Eye (tissue), 1 donor: ENCODE measurements around the gene SEMA6D.

Experiments
- DNase-seq: peaks from one replicate; pipeline ENCODE4 v3.0.0-alpha.2; 2015

SEMA6D gene

DNA sequence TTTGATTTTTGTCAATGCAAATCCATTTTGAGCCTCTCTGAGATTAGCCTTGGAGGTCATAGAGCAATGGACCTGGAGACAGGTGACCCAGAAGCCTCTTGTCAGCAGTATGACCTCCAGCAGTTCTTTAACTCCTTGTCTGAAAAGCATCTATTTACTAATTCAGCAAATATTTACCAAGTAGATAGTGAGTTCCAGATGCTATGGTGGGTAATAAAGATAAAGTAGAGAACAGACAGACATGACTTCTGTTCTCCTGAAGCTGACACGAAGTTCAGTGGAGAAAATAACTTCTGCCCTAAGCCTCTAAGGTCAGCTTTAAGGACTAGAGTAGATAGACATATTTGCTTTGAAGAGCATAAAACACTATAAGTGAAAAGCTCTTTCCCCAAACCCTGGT, 26.6 kb downstream of the SEMA6D start:
- DNase-seq: no peak

DNA sequence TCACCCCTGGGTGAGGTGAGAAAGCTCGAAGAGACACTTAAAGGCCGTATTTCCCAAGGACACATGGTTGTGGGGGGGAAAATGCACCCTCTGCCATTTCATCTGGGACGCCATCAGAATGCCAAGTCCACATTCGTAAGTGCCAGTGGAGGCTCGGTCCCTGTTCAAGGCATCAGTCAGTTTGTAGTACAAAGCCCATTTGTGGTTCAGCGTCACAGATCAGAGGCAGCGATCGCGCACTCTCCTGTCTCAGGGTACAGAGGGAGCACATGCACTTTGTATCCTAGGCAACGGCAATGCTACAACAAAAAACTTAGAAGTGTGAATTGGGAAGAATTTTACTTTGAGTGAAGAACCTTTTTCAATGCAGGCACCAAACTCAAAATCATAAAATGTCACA, 27.2 kb downstream of the SEMA6D start:
- DNase-seq: no peak

DNA sequence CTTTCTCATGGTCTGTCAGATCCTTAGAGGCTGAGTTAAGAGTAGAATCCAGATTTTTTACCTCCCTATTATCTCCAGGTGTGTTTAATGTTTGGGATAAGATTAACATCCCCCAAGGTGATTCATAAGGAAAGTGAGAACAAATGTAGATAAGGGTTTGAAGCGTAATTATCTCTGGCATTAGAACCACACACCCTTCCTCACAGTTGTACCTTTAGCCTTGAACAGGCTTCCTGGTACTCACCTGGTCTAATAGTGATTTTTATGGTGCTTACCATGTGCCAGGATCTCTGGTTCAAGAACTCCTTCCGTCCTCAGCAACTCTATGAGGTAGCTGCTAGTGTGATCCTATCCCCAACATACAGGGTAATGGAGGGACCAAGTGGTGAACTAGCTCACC, 27.7 kb downstream of the SEMA6D start:
- DNase-seq: no peak

DNA sequence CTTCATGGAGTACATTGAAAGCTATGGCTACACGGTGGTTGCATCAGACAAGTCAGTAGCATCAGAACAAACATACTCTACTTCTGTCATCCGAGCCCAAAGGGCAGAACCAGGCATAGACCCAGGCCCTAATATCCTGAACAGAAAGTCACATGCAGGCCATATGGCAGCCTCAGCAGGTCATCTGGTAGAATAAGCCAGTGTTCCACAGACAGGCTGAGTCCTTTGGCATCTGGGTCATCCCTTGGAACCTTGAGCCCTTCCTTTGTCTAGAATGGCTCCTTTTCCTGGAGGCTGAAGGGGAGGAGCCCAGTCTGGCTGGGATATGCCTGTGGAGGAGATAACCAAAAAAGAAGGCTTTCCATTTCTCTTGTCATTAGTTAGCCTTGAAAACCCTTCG, 29.2 kb downstream of the SEMA6D start:
- DNase-seq: no peak

DNA sequence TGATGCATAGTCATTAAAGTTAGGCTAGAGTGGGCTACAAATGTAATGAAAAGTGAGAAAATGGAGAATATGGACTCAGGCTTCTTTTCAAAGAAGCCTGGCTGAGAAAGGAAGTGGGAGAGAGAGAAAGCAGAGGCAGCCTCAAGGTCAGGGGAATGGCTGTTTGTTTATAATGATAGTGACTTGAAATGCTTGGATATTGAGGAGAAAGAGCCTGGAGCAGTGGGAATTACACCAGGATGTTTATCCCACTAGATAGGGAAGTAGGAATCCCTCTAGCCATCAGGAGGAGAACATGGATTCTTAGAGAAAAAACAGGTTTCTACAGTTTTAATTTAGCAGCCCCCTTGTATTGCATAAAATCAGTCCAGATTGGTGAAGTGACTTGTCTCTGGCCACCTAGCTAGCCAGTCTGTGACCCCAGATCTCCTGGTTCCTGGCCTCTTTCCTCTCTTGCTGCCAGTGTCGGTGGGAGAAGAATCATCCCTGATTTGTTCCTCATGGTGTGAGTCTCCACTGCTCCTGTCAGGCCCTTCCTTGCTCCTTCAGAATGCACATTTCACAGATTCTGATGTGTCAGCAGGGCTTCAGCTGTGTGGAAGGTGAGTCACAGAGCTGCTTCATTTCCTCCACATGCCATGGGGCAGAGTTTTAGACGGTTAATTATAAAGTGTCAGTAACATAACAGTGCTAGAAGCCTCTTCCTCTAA, 32.9 kb downstream of the SEMA6D start:
- no peak for DNase-seq

GRCh38 chr15:47750740-47751262, 33.5 kb downstream of the SEMA6D start:
- DNase-seq: no peak

DNA sequence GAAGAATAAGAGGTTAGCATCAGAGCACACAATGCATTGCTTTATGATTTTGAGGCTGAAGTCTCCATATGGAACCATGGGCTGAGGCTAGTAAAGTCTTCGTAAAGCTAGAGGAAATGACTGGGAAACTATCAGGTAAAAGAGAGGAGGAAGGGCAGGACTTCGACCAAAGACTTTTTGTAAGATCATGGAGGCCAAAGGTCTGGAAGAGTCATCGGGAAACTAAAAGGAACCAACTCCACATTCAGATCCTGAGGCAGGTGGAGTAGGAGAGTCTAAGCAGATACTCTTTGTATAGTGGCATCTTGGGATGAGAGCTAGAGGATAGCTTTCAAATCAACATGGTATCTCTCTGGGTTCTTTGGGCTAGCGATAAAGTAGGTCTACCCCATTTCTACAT, 36.3 kb downstream of the SEMA6D start:
- DNase-seq: no peak

GRCh38 chr15:47754312-47754711, 37.0 kb downstream of the SEMA6D start:
- no peak for DNase-seq

- no peak for DNase-seq
These were observed 38.6 kb downstream of the SEMA6D start for GRCh38 chr15:47755941-47756340.

DNA sequence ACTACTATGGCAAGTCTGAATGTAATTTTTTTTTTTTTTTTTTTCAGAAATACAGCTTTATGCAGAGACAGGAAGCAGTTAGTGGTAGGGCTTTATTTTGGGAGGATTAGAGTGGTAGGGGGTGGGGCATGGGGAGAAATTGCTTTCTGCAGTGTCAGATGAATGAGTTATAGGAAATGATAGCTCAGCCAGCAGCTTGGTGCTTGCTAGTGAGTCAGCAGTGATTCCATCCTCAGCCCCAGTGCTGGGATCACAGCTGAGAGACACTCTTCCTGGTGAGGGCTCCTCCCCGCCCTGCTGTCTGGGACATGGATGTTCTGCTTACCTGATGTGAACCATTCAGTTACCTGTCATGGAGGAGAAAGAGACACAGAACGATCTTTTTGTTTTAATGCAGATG, 39.6 kb downstream of the SEMA6D start:
- DNase-seq: no peak

DNA sequence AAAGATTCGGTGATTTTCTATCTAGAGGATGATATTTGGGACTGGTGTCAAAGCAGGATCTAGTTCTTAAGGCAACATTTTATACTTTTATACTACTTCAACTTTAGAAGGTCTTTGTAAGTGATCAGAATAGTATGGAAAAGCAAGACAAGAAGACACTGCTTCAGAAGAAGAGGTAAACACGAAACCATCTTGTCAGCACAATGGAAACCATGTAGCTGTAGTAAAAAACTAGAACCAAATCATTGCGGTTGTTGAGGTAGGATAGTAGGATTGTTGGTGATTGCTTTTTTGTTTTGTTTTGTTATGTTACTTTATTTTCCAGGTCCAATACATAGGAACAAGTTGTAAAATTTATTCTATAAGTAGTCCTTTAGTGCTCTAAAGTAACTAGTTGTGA, 40.0 kb downstream of the SEMA6D start:
- DNase-seq: no peak

DNA sequence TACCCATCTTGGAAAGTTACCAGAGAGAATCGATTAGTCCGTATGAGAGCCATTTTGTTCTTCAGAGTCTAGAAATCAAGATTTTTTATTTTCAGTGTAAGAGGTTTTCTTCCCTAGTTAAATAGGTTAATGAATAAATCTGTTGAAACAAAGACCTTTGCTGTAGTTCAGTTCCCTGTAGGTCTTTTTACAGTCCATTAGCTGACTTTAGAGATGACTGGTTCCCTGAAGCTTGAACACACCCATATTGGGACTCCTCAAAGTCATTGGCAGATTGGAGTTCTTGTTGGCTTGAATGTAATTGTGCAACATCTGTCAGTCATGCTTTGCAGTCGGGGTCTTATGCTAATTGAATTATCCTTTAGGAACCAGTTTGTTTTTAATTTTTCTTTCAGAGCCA, 45.3 kb downstream of the SEMA6D start:
- DNase-seq: no peak

DNA sequence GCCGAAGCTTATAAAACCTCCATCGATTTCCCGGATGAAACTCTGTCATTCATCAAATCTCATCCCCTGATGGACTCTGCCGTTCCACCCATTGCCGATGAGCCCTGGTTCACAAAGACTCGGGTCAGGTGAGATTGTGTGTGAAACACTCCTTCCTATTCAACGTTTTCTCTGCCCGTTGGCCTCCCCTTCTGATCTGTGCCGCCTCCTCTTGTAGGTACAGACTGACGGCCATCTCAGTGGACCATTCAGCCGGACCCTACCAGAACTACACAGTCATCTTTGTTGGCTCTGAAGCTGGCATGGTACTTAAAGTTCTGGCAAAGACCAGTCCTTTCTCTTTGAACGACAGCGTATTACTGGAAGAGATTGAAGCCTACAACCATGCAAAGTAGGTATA, 47.4 kb downstream of the SEMA6D start:
- no peak for DNase-seq

GRCh38 chr15:47766406-47766805, 49.1 kb downstream of the SEMA6D start:
- no peak for DNase-seq

GRCh38 chr15:47767035-47767434, 49.7 kb downstream of the SEMA6D start:
- DNase-seq: no peak

DNA sequence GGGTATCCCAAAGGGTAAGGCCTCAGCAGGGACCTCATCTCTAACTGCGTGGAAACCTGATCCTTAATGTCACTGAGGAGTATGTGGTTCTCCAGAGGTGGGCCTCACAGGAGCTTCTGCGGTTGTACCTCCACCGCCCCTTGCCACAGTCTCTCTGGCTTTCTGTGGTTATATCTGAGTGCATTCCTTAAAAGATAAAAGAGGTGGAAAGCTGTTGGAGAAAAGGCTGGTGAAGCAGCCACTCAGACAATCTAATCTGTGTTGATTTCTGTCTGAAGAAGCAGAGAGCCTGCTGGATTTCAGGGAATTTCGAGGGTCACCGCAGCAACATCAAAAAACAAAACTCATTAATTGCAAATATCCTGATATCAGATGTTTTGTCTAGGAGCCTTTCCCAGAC, 51.4 kb downstream of the SEMA6D start:
- DNase-seq: no peak

GRCh38 chr15:47769166-47769565, 51.9 kb downstream of the SEMA6D start:
- no peak for DNase-seq

DNA sequence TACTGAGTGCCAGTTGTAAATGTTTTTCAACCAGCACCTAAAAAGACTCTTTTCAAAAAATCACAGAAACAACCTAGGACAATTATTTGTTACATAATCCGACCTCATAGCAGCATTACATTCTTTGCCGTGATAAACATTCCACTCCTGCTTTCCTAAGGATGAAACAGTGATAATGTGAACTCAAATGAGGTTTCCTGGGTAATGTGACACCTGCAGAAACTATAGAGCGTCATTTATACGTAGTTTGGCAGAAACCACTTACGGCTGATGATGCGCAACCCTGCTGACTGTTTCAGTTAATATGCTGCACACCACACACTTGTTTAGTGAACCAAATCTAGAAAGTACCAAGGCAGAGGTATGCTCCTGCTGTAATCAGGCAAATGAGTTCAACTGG, 55.8 kb downstream of the SEMA6D start:
- no peak for DNase-seq

DNA sequence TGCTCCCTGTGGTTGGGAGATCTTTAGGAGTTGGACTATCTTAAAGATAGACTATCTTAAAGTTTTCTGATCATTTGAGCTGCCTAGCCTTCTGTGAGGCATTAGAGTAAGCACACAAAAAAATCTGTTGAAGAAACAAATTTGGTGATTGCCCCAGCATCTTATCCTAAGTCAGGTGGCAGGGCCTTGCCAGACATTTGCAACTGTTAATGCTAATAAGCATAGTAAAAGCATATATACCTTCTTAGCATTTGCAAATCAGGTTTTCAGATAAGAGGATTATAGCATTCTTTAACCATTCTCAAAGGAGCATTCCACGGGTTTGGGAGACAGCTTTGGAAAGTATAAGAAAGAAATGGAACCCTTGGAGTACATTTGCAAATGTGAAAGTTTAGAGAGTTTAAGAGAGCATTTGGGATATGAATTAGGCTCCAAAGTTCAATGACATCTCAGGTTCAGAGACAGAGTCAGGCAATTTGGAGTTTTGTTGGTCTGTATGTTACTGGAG, 61.0 kb downstream of the SEMA6D start:
- DNase-seq: no peak

- no peak for DNase-seq
These were observed 63.7 kb downstream of the SEMA6D start for GRCh38 chr15:47780971-47781370.

DNA sequence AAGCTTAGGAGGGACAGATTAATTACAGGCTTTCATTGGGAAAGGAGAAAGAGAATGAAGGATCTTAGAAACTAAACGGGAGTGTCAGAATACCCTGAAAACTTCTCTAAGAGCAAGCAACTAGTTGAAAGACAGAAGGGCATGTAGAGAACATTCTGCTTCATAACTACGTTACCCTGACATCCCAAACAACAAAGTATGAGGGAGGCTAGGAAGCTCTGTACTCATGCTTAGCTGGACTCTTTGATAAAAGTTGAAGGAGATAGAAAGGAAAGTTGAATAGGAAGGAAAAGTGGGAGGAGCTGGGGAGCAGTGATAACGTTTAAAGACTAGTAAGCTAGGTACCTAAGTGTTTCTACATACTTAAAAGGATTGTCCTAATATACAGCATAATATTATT, 64.2 kb downstream of the SEMA6D start:
- no peak for DNase-seq

DNA sequence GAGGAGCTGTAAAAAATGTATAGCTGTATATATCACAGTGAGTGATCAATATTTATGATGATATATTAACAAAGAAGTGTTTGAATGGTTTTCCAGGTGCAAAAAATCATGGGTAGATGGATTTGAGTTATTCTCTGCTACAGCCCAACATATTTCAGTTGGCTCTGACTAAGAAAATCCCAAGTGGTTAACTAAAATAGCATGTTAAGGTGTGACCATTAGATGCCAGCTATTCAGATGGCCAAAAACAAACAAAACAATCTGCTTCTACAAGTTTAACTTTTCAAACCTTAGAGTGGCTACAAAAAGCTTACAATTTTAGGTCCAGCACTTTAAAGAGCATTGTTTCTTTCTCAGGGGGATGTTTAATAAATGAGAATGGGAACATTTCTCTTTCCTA, 67.5 kb downstream of the SEMA6D start:
- DNase-seq: no peak

DNA sequence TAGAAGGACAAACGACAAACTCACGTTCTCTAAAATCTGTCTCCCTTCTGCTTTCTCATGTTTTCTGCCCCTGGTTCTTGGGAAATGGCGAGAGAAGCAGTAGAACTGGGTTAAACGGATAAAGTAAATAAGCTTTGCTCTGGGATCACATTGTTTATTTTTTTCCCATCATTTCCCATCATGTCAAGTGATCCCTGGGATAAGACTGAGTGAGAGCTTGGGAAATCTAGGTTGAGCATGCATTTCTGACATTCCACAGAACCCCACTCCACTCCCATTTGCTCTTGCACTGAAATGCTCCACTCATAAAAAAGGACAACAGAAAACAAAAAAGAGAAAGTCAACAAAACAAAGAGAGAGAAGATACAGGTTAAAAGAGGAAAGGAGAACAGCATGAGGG, 69.1 kb downstream of the SEMA6D start:
- no peak for DNase-seq

DNA sequence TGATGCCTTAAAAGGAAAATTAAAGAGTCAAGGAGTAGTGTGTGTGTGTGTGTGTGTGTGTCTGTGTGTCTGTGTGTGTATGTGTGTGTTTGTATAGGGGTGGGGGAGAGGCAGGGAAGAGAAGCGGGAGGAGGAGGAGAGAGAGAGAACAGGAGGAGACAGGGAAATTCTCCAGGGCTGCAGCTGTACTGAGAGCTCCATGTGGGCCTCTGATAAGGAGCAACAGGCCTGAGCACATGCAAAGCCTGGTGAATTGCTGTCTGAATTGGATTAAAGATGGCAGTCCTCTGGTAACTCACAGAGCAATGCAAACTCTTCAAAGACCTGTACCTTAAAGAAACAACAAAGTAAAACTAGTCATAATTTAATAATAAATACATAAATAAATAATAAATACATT, 70.6 kb downstream of the SEMA6D start:
- DNase-seq: no peak

DNA sequence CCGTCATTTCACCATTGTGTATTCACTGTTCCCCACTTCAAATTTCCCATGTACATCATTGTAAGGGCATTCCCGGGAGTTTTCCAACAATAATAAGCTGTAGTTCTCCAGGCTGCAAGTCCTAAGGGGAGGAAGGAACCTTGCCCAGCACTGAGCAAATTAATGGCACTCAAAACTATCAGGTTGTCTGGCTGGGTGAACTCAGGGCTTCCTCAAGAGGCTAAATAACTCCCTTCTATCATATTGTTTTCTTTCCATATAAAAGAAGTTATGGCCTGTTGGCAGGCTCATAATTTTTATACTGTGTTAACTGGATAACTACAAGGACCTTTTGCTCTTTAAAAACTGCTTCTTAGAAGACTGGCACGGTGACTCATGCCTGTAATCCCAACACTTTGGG, 71.4 kb downstream of the SEMA6D start:
- no peak for DNase-seq
